HG02588 (cell line): ENCODE data around the gene AMD1.

Experiments
- ATAC-seq: cut with Tn5 transposase; IDR thresholded peaks from one replicate; pipeline ENCODE4 v1.9.1; 2021; ENCODE audit warnings: mild to moderate bottlenecking, moderate library complexity; ENCODE audit not compliant: unreplicated experiment

Gene AMD1

GRCh38 chr6:110934381-110934898, 59.9 kb downstream of the AMD1 start:
- no peak for ATAC-seq

GRCh38 chr6:110935171-110935570, 60.6 kb downstream of the AMD1 start:
- no peak for ATAC-seq

- no peak for ATAC-seq
Observed at GRCh38 chr6:110938171-110938570, 63.6 kb downstream of the AMD1 start.

GRCh38 chr6:110939429-110940200, 65.0 kb downstream of the AMD1 start:
- ATAC-seq = no peak

- peak; percentile 99 for ATAC-seq
Observed at GRCh38 chr6:110944681-110945151, 70.1 kb downstream of the AMD1 start.
